HG02981 (cell line): Measurements from ENCODE around the gene PTCH2.
A peak's percentile ranks its signal among the peaks of the same experiment; 100 is the strongest.
"Not testable (repeated sequence)": the region's sequence is repeated elsewhere in the genome, so short reads cannot be mapped to it uniquely, and the experiment has no call there.

Experiments used
- ATAC-seq: cut with Tn5 transposase; IDR thresholded peaks from one replicate; pipeline ENCODE4 v1.9.1; 2021; ENCODE audit warnings: mild to moderate bottlenecking, moderate library complexity; ENCODE audit not compliant: unreplicated experiment

PTCH2 gene

GRCh38 chr1:44820328-44821239, 22.5 kb downstream of the PTCH2 start:
- ATAC-seq: no peak

DNA sequence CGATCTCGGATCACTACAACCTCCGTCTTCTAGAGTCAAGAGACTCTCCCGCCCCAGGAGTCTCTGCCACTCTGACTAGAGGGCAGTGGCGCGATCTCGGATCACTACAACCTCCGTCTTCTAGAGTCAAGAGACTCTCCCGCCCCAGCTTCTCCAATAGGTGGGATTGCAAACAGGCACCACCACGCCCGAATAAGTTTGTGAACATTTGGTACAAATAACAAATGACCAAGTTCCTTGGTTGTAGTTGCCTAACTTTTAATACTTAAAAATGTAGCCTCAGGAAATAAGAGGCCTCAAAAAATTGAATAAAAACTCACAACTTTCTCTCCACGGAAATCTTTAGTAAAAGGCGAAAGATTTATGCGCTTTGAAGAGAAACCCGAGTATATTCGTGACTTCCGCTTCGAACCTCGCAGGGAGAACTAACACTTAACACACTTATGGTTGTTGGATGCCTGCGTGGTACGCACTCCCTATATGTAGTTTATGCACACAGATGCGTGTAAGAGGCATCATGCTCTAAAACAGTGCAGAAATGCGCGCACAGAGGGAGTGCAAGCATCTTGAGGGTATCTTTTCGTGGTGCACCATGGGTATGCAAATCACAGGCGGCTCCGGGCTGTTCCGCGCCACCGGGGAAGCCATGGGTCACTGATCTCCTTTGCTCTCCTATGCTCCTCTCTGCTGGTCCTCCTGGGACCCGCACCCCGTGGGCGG, 23.3 kb downstream of the PTCH2 start:
- ATAC-seq: peak; percentile 81

DNA sequence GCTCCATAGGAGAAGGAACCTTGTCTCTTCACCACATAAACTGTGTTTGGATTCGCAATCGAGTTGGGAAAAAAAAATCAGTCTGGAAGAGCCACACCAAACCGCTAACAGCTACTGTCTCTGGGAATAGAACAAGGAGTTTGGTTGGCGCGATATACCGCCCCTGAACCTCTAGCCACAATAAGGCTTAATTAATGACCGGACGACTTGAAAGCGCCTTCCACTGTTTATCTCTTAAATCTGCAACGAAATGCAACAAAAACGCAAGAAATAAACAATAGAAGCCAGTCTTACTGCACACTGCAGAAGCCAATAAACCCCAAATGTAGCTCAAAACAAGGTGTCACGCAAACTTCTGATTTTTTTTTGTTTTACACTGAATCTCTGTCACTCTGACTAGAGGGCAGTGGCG, 23.9 kb downstream of the PTCH2 start:
- ATAC-seq: no peak

DNA sequence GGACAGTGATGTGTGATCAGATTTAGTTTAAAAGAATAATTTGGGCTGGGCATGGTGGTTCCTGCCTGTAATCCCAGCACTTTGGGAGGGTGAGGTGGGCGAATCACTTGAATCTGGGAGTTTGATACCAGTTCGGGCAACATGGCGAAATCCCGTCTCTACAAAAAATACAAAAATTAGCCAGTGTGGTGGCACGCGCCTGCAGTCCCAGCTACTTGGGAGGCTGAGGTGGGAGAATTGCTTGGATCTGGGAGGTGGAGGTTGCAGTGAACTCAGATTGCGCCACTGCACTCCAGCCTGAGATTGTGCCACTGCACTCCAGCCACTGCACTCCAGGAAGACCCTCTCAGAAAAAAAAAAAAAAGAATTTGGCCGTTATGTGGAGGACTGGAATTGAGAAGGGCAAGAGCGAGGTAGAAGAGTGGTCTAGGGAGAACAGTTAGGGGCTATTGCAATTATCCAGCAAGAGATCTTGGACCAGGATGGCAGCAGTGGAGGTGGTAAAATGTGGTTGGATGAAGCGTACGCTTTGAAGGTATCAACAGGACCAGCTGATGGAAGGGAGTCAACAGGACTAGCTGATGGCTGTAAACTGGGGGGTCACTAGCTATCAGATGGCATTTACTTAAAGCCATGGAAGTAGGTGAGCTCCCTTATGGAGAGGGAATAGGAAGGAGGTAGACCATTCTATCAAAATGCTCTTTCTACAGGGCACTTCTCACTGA, 25.1 kb downstream of the PTCH2 start:
- no peak for ATAC-seq

GRCh38 chr1:44817307-44817706, 25.7 kb downstream of the PTCH2 start:
- no peak for ATAC-seq

DNA sequence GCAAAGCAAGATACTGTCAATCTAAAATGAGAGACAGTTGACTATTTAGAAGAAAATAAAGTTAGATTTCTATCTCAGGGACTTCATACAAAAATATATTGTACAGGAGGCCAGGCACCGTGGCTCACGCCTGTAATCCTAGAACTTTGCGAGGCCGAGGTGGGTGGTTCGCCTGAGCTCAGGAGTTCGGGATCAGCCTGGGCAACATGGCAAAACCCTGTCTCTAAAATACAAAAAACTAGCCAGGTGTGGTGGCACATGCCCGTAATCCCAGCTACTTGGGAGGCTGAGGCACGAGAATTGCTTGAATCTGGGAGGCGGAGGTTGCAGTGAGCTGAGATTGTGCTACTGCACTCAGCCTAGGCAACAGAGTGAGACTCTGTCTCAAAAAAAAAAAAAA, 27.1 kb downstream of the PTCH2 start:
- not testable (repeated sequence) for ATAC-seq

- no peak for ATAC-seq
These were observed 30.1 kb downstream of the PTCH2 start for GRCh38 chr1:44812822-44813543.

GRCh38 chr1:44811234-44811633, 31.8 kb downstream of the PTCH2 start:
- no peak for ATAC-seq

GRCh38 chr1:44810762-44811105, 32.3 kb downstream of the PTCH2 start:
- ATAC-seq: not testable (repeated sequence)

- no peak for ATAC-seq
These were observed 32.8 kb downstream of the PTCH2 start for GRCh38 chr1:44810101-44810761.

- ATAC-seq: peak; percentile 39
These were observed 33.8 kb downstream of the PTCH2 start for GRCh38 chr1:44808938-44809917.

DNA sequence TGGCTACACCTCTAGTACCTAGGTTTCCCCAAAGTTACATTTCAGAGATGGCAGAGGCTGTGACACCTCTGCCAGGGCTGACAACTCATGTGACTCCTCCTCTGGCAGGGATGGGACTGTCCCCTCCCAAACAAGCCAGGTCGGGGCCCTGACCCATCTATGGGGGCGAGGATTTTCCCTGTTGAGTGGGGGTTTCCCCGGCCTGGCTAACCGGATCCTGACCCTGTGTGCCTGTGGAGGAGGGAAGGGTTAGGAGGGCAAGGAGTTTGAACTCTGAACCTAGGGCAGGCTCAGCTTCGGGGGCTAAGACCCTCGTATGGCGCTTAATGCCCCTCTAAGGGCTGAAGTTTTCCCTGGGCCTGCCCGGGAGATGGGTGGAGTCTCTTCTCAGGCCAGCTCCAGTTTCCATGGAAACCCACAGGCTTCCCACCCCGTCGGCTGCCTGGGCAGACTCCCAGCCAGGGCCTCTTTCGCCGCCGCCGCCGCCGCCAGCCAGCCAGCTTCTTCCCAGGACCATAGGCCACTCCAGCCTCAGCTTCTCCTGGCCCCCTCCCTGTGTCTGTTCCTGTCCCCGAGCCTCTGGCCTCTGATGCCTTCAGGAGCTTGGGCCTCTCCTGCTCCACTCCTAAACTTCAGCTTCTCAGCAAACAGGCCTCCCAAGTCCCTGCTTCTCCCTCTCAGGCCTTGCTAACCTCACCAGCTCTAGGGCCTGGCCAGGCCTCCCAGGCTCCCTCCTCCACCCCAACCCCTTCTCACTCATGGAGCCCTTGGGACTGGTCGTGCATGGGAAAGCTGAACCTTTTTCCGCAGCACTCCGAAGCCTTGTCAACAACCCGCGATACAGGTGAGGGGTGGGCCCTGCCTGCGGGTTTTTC, 34.8 kb downstream of the PTCH2 start, which contains the start of gene BTBD19:
TSS of gene BTBD19 (plus strand) at position 461 of the 875 bp plus-strand sequence. CDS start at position 759, 298 bp downstream.
- ATAC-seq: peak; percentile 28

GRCh38 chr1:44807364-44808062, 35.5 kb downstream of the PTCH2 start:
- peak; percentile 40 for ATAC-seq

GRCh38 chr1:44806704-44807363, 36.2 kb downstream of the PTCH2 start, which contains the start of gene DYNLT4:
Gene DYNLT4 (minus strand): TSS chr1:44807351. CDS start chr1:44806668, 683 bp downstream.
- no peak for ATAC-seq

DNA sequence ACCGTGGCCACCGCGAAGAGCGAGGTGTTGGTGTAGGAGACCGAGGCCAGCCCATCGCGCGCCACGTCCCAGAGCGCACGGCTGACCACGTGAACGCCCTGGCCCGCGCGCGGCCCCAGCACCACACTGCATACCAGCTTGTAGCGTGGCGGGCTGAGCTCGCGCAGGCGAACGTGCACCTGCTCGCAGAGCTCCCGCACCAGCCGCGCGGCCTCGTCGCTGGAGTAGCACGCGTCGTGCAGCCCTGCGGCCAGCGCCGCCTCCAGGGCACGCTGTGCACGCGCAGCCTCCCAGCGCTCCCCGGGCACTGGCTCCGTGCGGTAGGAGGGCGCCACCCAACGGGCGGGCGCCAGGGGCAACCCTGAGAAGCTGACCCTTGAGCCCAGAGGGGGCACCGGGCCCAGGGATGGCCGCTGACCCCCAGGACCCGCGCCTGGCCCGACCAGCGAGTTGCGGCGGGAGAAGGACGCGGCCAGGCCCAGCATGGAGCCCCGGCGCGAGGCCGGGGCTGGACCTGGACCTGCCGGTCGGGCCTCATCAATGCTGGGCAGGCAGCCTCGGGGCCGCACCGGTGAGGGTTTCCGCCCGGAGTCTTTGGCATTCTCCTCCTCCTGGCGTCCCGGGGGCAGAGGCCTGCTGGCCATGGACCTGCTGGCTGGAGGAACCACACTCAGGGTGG, 36.9 kb downstream of the PTCH2 start:
- ATAC-seq: no peak
